Fibroblast of the aortic adventitia (primary cell): ENCODE measurements around the gene DYNC1H1. TPM values are rescaled to one million over a fixed set of nuclear protein-coding genes. Genes with fewer than 3 reads are reported as not detected.

Experiments
- DNase-seq: peaks from one replicate; pipeline ENCODE4 v3.0.0-alpha.2; 2010; ENCODE audit warnings: low read depth
- H3K4me3 ChIP-seq: 2 replicates; pipeline ENCODE4 v1.5.1; 2011; ENCODE audit warnings: low read depth, mild to moderate bottlenecking, control low read depth, low read length, moderate library complexity
- CTCF ChIP-seq: IDR thresholded peaks from 2 replicates; pipeline ENCODE4 v1.5.1; 2011; ENCODE audit warnings: mild to moderate bottlenecking, low read length, control low read depth, inconsistent platforms; ENCODE audit not compliant: insufficient read depth
- total RNA-seq: library from RNA; depleted of rRNA; stranded (reverse); fragments of >200 nt; gene quantifications from 2 replicates; pipeline ENCODE4 v1.2.3, GENCODE V29; 2012; ENCODE audit warnings: low replicate concordance

The DYNC1H1 gene
- total RNA-seq, 1 donor, result 376 TPM

GRCh38 chr14:102015045-102015685 is 50.8 kb downstream of the DYNC1H1 start:
- no peak for DNase-seq
- H3K4me3 ChIP-seq, result no peak overlapping the region
- TF ChIP-seq CTCF, result no peak

DNA sequence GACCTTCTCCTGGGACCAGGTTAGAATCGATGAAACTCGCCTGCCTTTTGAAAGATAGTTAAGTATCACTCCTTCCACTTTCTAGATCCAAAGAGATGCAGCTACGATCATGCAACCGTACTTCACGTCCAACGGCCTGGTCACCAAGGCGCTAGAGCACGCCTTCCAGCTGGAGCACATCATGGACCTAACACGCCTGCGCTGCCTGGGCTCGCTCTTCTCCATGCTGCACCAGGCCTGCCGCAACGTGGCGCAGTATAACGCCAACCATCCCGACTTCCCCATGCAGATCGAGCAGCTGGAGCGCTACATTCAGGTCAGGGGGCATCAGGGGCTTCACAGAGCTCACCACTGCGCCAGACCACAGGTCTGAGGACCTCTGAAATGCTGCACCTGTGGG is 51.4 kb downstream of the DYNC1H1 start:
- TF ChIP-seq CTCF, result no peak

GRCh38 chr14:102016420-102017090 is 52.2 kb downstream of the DYNC1H1 start:
- no peak for TF ChIP-seq CTCF
- no peak for DNase-seq
- H3K4me3 ChIP-seq, result no peak overlapping the region

More for the DNA sequence above, 51.4 kb downstream of the DYNC1H1 start:
- H3K4me3 ChIP-seq, result no peak overlapping the region
- DNase-seq, result no peak

GRCh38 chr14:102018251-102018650 is 53.9 kb downstream of the DYNC1H1 start:
- no peak for TF ChIP-seq CTCF
- no peak for DNase-seq
- H3K4me3 ChIP-seq, result no peak overlapping the region

DNA sequence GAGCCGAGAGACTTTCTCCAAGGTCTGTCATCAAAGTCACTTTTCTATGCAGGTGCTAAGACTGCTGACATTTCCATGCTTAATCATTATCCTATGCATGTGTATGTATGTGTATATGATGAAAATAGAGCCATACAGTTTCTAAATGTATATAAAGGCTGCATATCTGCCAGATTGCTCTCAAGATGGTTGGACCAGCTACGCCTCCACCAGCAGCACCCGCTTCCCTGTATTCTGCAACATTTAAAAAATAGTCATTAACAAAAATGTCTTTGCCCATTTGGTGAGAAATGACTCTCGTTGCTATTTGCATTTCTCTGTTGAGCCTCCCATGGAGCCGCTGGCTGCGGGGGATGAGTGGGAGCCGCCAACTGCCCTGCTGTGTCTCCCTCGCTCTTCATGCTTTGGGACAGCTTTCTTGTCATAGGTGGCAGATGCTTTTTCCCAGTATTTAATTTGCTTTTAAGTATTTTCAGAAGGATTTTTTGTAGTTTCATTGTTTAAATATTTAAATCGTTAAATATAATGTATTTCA is 54.7 kb downstream of the DYNC1H1 start:
- no peak for DNase-seq
- no peak for TF ChIP-seq CTCF
- H3K4me3 ChIP-seq, result no peak overlapping the region

GRCh38 chr14:102020058-102020971 is 55.9 kb downstream of the DYNC1H1 start:
- TF ChIP-seq CTCF, result no peak
- DNase-seq, result peak; percentile 13
- H3K4me3 ChIP-seq, result no peak overlapping the region
